Myometrial cell (primary cell): Measurements from ENCODE around the gene GK2. TPM values are rescaled to one million over a fixed set of nuclear protein-coding genes. Genes with fewer than 3 reads are reported as not detected.

Source experiments
- total RNA-seq: library from RNA; depleted of rRNA; stranded (reverse); fragments of >200 nt; gene quantifications from 2 replicates; pipeline ENCODE4 v1.2.3, GENCODE V29; 2015

Gene GK2
- not detected in 2 replicates for total RNA-seq

DNA sequence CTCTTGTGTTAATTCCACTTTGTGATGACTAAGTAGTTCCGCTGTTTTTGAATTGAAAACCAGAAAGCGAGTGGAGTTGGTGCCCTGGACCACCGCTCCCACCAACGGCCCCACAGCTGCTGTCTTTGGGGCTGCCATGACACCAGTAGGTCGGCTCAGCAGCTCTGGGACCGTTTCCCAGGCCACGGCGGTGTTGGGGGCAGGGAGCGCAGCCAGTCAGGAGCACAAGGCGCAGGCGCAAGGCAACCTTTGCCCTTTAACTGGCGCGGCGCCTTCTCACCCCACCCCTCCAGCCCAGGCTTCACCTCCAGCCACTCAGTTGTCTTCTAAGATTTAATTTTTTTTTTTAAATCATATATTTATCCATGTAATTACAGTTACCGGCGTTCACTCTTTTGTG, at the start of gene GK2:
Gene GK2 (minus strand): TSS at position 166 of the 400 bp plus-strand sequence. CDS start 28 bp downstream, at position 138.

Other genes starting within 250 kb of the GK2 start
- gene NAA11, start 82.2 kb downstream of the GK2 start, total RNA-seq, result not detected in 2 replicates